ENCODE results near the gene DNAJC15.

Gene DNAJC15

GRCh38 chr13:43089912-43090498 is 66.6 kb downstream of the DNAJC15 start:
- DNase-seq: no peak

GRCh38 chr13:43094901-43095300 is 71.5 kb downstream of the DNAJC15 start:
- no peak for DNase-seq

GRCh38 chr13:43095771-43096719 is 72.7 kb downstream of the DNAJC15 start:
- no peak for DNase-seq

GRCh38 chr13:43100667-43101066 is 77.3 kb downstream of the DNAJC15 start:
- no peak for DNase-seq

GRCh38 chr13:43102304-43102703 is 78.9 kb downstream of the DNAJC15 start:
- DNase-seq: no peak

- DNase-seq: no peak
These were observed 84.4 kb downstream of the DNAJC15 start for GRCh38 chr13:43107780-43108179.

GRCh38 chr13:43110036-43110435 is 86.7 kb downstream of the DNAJC15 start:
- DNase-seq: no peak

GRCh38 chr13:43110658-43111057 is 87.3 kb downstream of the DNAJC15 start:
- DNase-seq: no peak

- no peak for DNase-seq
These were observed 88.4 kb downstream of the DNAJC15 start for GRCh38 chr13:43111559-43112400.

- DNase-seq: no peak
These were observed 90.2 kb downstream of the DNAJC15 start for GRCh38 chr13:43113603-43114002.

- DNase-seq: no peak
These were observed 91.1 kb downstream of the DNAJC15 start for GRCh38 chr13:43114504-43114903.

GRCh38 chr13:43115141-43115540 is 91.8 kb downstream of the DNAJC15 start:
- no peak for DNase-seq

- DNase-seq: no peak
These were observed 92.9 kb downstream of the DNAJC15 start for GRCh38 chr13:43116242-43116641.

GRCh38 chr13:43118521-43118920 is 95.1 kb downstream of the DNAJC15 start:
- no peak for DNase-seq

GRCh38 chr13:43119206-43119605 is 95.8 kb downstream of the DNAJC15 start:
- DNase-seq: no peak

- no peak for DNase-seq
These were observed 99.4 kb downstream of the DNAJC15 start for GRCh38 chr13:43122791-43123190.

GRCh38 chr13:43123856-43124255 is 100.5 kb downstream of the DNAJC15 start:
- no peak for DNase-seq

GRCh38 chr13:43124490-43124889 is 101.1 kb downstream of the DNAJC15 start:
- DNase-seq: no peak

GRCh38 chr13:43126420-43126819 is 103.0 kb downstream of the DNAJC15 start:
- DNase-seq: no peak

- no peak for DNase-seq
These were observed 103.9 kb downstream of the DNAJC15 start for GRCh38 chr13:43127103-43127798.

- no peak for DNase-seq
These were observed 104.4 kb downstream of the DNAJC15 start for GRCh38 chr13:43127827-43128226.

- DNase-seq: no peak
These were observed 105.1 kb downstream of the DNAJC15 start for GRCh38 chr13:43128504-43128961.

GRCh38 chr13:43129066-43129465 is 105.7 kb downstream of the DNAJC15 start:
- no peak for DNase-seq

Measured in NCI-H510A treated with DMSO at 0.1 percent for 48 hours (cell line).